ENCODE data around the gene PPM1L.

The PPM1L gene

GRCh38 chr3:160804762-160805161, 48.7 kb downstream of the PPM1L start:
- no peak for DNase-seq (ENCODE audit: extremely low read depth in 1 of 2, low read depth in 1 of 2)

GRCh38 chr3:160806094-160806493, 50.1 kb downstream of the PPM1L start:
- no peak for DNase-seq (ENCODE audit: extremely low read depth in 1 of 2, low read depth in 1 of 2)

- no peak for DNase-seq (ENCODE audit: extremely low read depth in 1 of 2, low read depth in 1 of 2)
These were observed 50.7 kb downstream of the PPM1L start for GRCh38 chr3:160806686-160807085.

- no peak for DNase-seq (ENCODE audit: extremely low read depth in 1 of 2, low read depth in 1 of 2)
These were observed 52.8 kb downstream of the PPM1L start for GRCh38 chr3:160808838-160809237.

- DNase-seq (ENCODE audit: extremely low read depth in 1 of 2, low read depth in 1 of 2): no peak
These were observed 53.4 kb downstream of the PPM1L start for GRCh38 chr3:160809453-160809852.

GRCh38 chr3:160810362-160811236, 54.6 kb downstream of the PPM1L start:
- no peak for DNase-seq (ENCODE audit: extremely low read depth in 1 of 2, low read depth in 1 of 2)

GRCh38 chr3:160811237-160811548, 55.2 kb downstream of the PPM1L start:
- DNase-seq (ENCODE audit: extremely low read depth in 1 of 2, low read depth in 1 of 2): no peak

- no peak for DNase-seq (ENCODE audit: extremely low read depth in 1 of 2, low read depth in 1 of 2)
These were observed 56.3 kb downstream of the PPM1L start for GRCh38 chr3:160812304-160812703.

- no peak for DNase-seq (ENCODE audit: extremely low read depth in 1 of 2, low read depth in 1 of 2)
These were observed 59.2 kb downstream of the PPM1L start for GRCh38 chr3:160815280-160815679.

- no peak for DNase-seq (ENCODE audit: extremely low read depth in 1 of 2, low read depth in 1 of 2)
These were observed 64.0 kb downstream of the PPM1L start for GRCh38 chr3:160820022-160820421.

GRCh38 chr3:160820430-160820829, 64.4 kb downstream of the PPM1L start:
- DNase-seq (ENCODE audit: extremely low read depth in 1 of 2, low read depth in 1 of 2): no peak

- DNase-seq (ENCODE audit: extremely low read depth in 1 of 2, low read depth in 1 of 2): no peak
These were observed 66.9 kb downstream of the PPM1L start for GRCh38 chr3:160822936-160823335.

GRCh38 chr3:160825311-160825800, 69.3 kb downstream of the PPM1L start:
- DNase-seq (ENCODE audit: extremely low read depth in 1 of 2, low read depth in 1 of 2): no peak

GRCh38 chr3:160826408-160826807, 70.4 kb downstream of the PPM1L start:
- no peak for DNase-seq (ENCODE audit: extremely low read depth in 1 of 2, low read depth in 1 of 2)

GRCh38 chr3:160826991-160827390, 71.0 kb downstream of the PPM1L start:
- no peak for DNase-seq (ENCODE audit: extremely low read depth in 1 of 2, low read depth in 1 of 2)

GRCh38 chr3:160827516-160827915, 71.5 kb downstream of the PPM1L start:
- DNase-seq (ENCODE audit: extremely low read depth in 1 of 2, low read depth in 1 of 2): no peak

GRCh38 chr3:160828880-160829279, 72.8 kb downstream of the PPM1L start:
- DNase-seq (ENCODE audit: extremely low read depth in 1 of 2, low read depth in 1 of 2): no peak

GRCh38 chr3:160829486-160830009, 73.5 kb downstream of the PPM1L start:
- DNase-seq (ENCODE audit: extremely low read depth in 1 of 2, low read depth in 1 of 2): no peak

GRCh38 chr3:160830796-160831195, 74.8 kb downstream of the PPM1L start:
- DNase-seq (ENCODE audit: extremely low read depth in 1 of 2, low read depth in 1 of 2): no peak

GRCh38 chr3:160831401-160831800, 75.4 kb downstream of the PPM1L start:
- no peak for DNase-seq (ENCODE audit: extremely low read depth in 1 of 2, low read depth in 1 of 2)

GRCh38 chr3:160837394-160837980, 81.5 kb downstream of the PPM1L start:
- DNase-seq (ENCODE audit: extremely low read depth in 1 of 2, low read depth in 1 of 2): no peak

- no peak for DNase-seq (ENCODE audit: extremely low read depth in 1 of 2, low read depth in 1 of 2)
These were observed 84.6 kb downstream of the PPM1L start for GRCh38 chr3:160840590-160840989.
